Keratinocyte (primary cell): ENCODE data around the gene MAGI1. TPM values are rescaled to one million over a fixed set of nuclear protein-coding genes. Genes with fewer than 3 reads are reported as not detected.

Experiments used
- DNase-seq: peaks from one replicate; pipeline ENCODE4 v3.0.0-alpha.2; 2011; ENCODE audit warnings: low read depth, missing footprints, low spot score
- FAIRE-seq: peaks from 2 replicates; lab custom pipeline; 2011; peaks lifted over from hg19 to GRCh38; lab: Jason Lieb, UNC
- H2AFZ ChIP-seq: 2 replicates; pipeline ENCODE4 v1.6.0; 2012; ENCODE audit warnings: low read length, control low read depth, inconsistent platforms; ENCODE audit not compliant: control insufficient read depth
- H3K27ac ChIP-seq: 2 replicates; pipeline ENCODE4 v1.5.1; 2011; ENCODE audit warnings: low read length; ENCODE audit not compliant: control insufficient read depth, insufficient read depth
- H3K27me3 ChIP-seq: 3 replicates; pipeline ENCODE4 v1.6.0; 2011; ENCODE audit warnings: low read length; ENCODE audit not compliant: control insufficient read depth, insufficient read depth; ENCODE audit errors: extremely low read depth
- H3K36me3 ChIP-seq, 2 experiments: 2 replicates in 1 of 2; 3 replicates in 1 of 2; pipeline ENCODE4 v1.5.1; 2011; ENCODE audit warnings: low read length in 2 of 2, mild to moderate bottlenecking in 1 of 2; ENCODE audit not compliant: control insufficient read depth in 2 of 2, insufficient read depth in 2 of 2; ENCODE audit errors: extremely low read depth in 1 of 2
- H3K4me1 ChIP-seq: 3 replicates; pipeline ENCODE4 v1.5.1; 2011; ENCODE audit warnings: low read length; ENCODE audit not compliant: control insufficient read depth, insufficient read depth; ENCODE audit errors: extremely low read depth
- H3K4me2 ChIP-seq: 3 replicates; pipeline ENCODE4 v1.6.0; 2011; ENCODE audit warnings: low read depth, low read length; ENCODE audit not compliant: control insufficient read depth, insufficient read depth; ENCODE audit errors: extremely low read depth
- H3K4me3 ChIP-seq, 3 experiments: fragments of 200-600 bp in 1 of 3; sonication (generic) in 1 of 3; 2 replicates in 2 of 3; 3 replicates in 1 of 3; pipeline ENCODE4 v1.5.1; 2011 to 2016; ENCODE audit warnings: low read length in 3 of 3, mild to moderate bottlenecking in 3 of 3, control low read depth in 2 of 3, inconsistent platforms in 1 of 3, low read depth in 1 of 3, mixed read lengths in 1 of 3, mixed run types in 1 of 3, moderate library complexity in 1 of 3; ENCODE audit not compliant: control insufficient read depth in 2 of 3, insufficient read depth in 2 of 3; ENCODE audit errors: extremely low read depth in 1 of 3
- H3K79me2 ChIP-seq: 2 replicates; pipeline ENCODE4 v1.6.0; 2012; ENCODE audit warnings: low read length; ENCODE audit not compliant: control insufficient read depth, insufficient read depth
- H3K9ac ChIP-seq: 3 replicates; pipeline ENCODE4 v1.6.0; 2011; ENCODE audit warnings: low read length; ENCODE audit not compliant: control insufficient read depth, insufficient read depth; ENCODE audit errors: extremely low read depth
- H3K9me1 ChIP-seq: 3 replicates; pipeline ENCODE4 v1.6.0; 2011; ENCODE audit warnings: low read length; ENCODE audit not compliant: control insufficient read depth, insufficient read depth; ENCODE audit errors: extremely low read depth
- H3K9me3 ChIP-seq: 2 replicates; pipeline ENCODE4 v1.5.1; 2012; ENCODE audit warnings: low read depth, low read length; ENCODE audit not compliant: control insufficient read depth
- H4K20me1 ChIP-seq: 3 replicates; pipeline ENCODE4 v1.6.0; 2011; ENCODE audit warnings: low read length; ENCODE audit not compliant: control insufficient read depth, insufficient read depth; ENCODE audit errors: extremely low read depth
- CTCF ChIP-seq, 3 experiments: IDR thresholded peaks in 1 of 3; conservative IDR thresholded peaks in 1 of 3; optimal IDR thresholded peaks in 1 of 3; 2 replicates in 2 of 3; 3 replicates in 1 of 3; pipeline versions ENCODE3 to v1.5.1; 2011; ENCODE audit warnings: low read length in 3 of 3, mild to moderate bottlenecking in 3 of 3, moderate library complexity in 2 of 3, control low read depth in 1 of 3, inconsistent platforms in 1 of 3; ENCODE audit not compliant: insufficient read depth in 2 of 3; ENCODE audit errors: extremely low read depth in 1 of 3
- EZH2 ChIP-seq: IDR thresholded peaks from one replicate; pipeline ENCODE4 v1.6.1; 2012; ENCODE audit warnings: inconsistent platforms, mild to moderate bottlenecking, low read length, moderate library complexity
- dilution Hi-C: fragments of 300-500 bp; cut with MboI; formaldehyde crosslinking; loops from one replicate; pipeline ENCODE4 v1.7.0; 2020; ENCODE audit warnings: low sequenced_read_pairs; ENCODE audit not compliant: extremely low pct_ligation_motif_present
- polyA plus RNA-seq, 5 experiments: library from polyadenylated mRNA; depleted of rRNA in 3 of 5; stranded (reverse) in 3 of 5; stranded (forward) in 1 of 5; unstranded in 1 of 5; fragments of >200 nt; gene quantifications; 1 replicate in 1 of 5; 2 replicates in 3 of 5; 3 replicates in 1 of 5; pipeline versions ENCODE4 v1.2.1 to v1.2.3, GENCODE V29; 2011 to 2012; ENCODE audit warnings: missing spikeins in 2 of 5, low read depth in 1 of 5, low replicate concordance in 1 of 5

The MAGI1 gene
- polyA plus RNA-seq, 1 donor (not counting 4 experiments of a cell fraction or from before 2014, with no cell fraction given): 10.9 TPM

- peak overlapping the region; percentile 72 for H2AFZ ChIP-seq
- TF ChIP-seq EZH2 (no peak), CTCF (optimal IDR thresholded peaks at IDR 0.05 in 1 of 3, IDR thresholded peaks at IDR 0.05 in 1 of 3, conservative IDR thresholded peaks at IDR 0.05 in 1 of 3; ENCODE audit: extremely low read depth in 1 of 3, insufficient read depth in 2 of 3, low read length in 3 of 3) (no peak)
- H3K9me3 ChIP-seq: no peaks in the 10 kb centered on the region
- H3K4me1 ChIP-seq: peaks cover 46% of the 10 kb centered on the region
- H3K36me3 ChIP-seq: no peaks in the 10 kb centered on the region
- FAIRE-seq: peak; percentile 89
- peaks cover 33% of the 10 kb centered on the region for H3K79me2 ChIP-seq
- H3K27ac ChIP-seq: peak overlapping the region; percentile 90
- no peaks in the 10 kb centered on the region for H3K9me1 ChIP-seq
- peak overlapping the region; percentile 29 to 75 (median 56) for H3K4me3 ChIP-seq
- H3K4me2 ChIP-seq: peak overlapping the region; percentile 83
- H4K20me1 ChIP-seq: no peaks in the 10 kb centered on the region
- dilution Hi-C loops: no loop called here
- no peaks in the 10 kb centered on the region for H3K27me3 ChIP-seq
- H3K9ac ChIP-seq: peak overlapping the region; percentile 70
- DNase-seq: no peak
Observed at GRCh38 chr3:66021731-66022131, 17.0 kb downstream of the MAGI1 start.

GRCh38 chr3:66019896-66020295 is 18.8 kb downstream of the MAGI1 start:
- no peak for TF ChIP-seq CTCF (optimal IDR thresholded peaks at IDR 0.05 in 1 of 3, IDR thresholded peaks at IDR 0.05 in 1 of 3, conservative IDR thresholded peaks at IDR 0.05 in 1 of 3; ENCODE audit: extremely low read depth in 1 of 3, insufficient read depth in 2 of 3, low read length in 3 of 3)
- no peak for TF ChIP-seq EZH2
- dilution Hi-C loops: no loop called here

More at GRCh38 chr3:66019896-66020295, 18.8 kb downstream of the MAGI1 start:
- Histone ChIP-seq H3K4me1 (peaks cover 50% of the 10 kb centered on the region), H4K20me1 (no peaks in the 10 kb centered on the region), H3K27ac (no peak overlapping the region), H3K36me3 (no peaks in the 10 kb centered on the region), H3K79me2 (peaks cover 32% of the 10 kb centered on the region), H3K4me3 (no peak overlapping the region), H3K4me2 (no peak overlapping the region), H3K9ac (no peak overlapping the region), H3K9me3 (no peaks in the 10 kb centered on the region), H2AFZ (no peak overlapping the region), H3K9me1 (no peaks in the 10 kb centered on the region), H3K27me3 (no peaks in the 10 kb centered on the region)
- DNase-seq (no peak), FAIRE-seq (no peak)
